Measurements from ENCODE around the gene PAM16. TPM values are rescaled to one million over a fixed set of nuclear protein-coding genes. Genes with fewer than 3 reads are reported as not detected.

The PAM16 gene
- total RNA-seq, 2 experiments from 2014 or later, result 47.5 to 49.4 TPM

DNA sequence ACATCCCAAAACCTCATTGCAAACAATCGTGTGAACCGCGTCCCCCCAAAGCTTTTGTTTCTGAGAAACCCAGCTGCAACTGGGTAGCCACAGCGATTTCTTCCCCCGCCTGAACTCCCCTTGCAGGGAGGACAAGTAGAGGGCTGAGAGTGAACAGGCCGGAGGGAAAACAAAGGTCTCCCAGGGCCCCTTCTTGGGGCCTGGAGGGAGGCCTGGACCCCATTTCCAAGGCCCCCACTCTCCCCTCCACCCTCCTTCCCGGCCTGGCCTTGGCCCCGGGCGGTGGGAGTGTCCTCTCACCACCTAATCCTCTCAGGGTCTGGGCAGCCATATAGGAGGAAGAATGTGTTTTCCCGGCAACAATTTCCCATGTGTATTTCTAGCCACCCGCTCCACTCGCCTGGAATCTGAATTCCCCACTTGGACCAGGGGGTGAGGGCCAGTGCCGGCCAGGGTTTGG is 32.6 kb downstream of the PAM16 start:
- DNase-seq, result no peak
- Mint-ChIP-seq H3K36me3 (no peaks in the 10 kb centered on the region), H3K4me3 (no peak overlapping the region), H3K4me1 (peaks cover 26% of the 10 kb centered on the region), H3K9me3 (ENCODE audit: low read depth) (no peaks in the 10 kb centered on the region), H3K27me3 (peaks cover 18% of the 10 kb centered on the region), H3K27ac (no peak overlapping the region)
- no peak for ATAC-seq
- CTCF ChIA-PET, result interaction anchor here (1.0 to 2.2 kb wide), 7 partner anchors 9 to 45 kb away, joined by 3 to 7 read pairs (median 4); partner anchors contain the start of gene TFAP4

DNA sequence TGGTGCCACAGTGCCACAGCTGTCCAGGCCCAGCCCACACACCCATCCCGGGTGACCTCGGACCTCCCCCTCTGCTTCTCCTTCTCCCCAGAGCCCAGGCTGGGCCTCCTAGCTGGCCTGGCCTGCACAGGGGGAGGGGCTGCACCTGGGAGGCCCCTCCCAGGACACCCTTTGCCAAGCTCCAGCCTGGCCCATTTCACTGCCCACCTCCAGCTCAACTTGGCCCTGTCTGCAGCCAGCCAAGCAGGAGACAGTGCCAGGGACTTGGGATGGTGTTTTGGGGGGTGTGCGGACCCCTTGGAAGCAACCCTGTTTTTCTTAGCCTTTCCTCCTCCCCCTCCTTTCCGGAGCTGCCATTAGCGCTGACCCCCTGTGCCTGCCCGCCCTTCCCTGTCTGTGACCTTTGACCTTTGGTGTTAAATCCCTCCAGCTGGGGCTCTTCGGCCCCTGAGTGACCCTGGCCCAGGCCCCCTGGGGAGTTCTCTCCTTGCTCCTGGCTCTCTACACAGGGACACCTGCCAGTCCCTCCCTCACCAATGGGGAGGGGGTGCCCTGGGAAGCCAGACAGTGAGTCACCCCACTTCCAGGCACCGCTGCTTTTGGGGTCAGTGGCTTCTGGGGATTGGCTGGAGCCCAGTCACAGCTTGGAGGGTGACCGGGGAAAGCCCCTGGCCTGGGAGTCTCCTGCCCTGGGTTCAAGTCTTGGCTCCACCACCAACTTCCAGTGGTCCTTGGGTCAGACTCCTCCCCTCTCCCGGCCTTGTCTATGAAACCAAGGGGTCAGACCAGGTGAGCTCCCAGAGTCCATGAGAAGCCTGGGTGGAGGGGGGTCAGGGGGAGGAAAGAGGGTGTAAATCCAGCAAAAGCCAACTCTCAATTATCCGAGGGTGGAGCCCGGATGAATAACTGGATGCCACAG is 33.3 kb downstream of the PAM16 start:
- H3K4me1 Mint-ChIP-seq, result peaks cover 26% of the 10 kb centered on the region
- H3K4me3 Mint-ChIP-seq, result no peak overlapping the region
- H3K36me3 Mint-ChIP-seq, result no peaks in the 10 kb centered on the region
- H3K27me3 Mint-ChIP-seq, result peaks cover 18% of the 10 kb centered on the region
- no peaks in the 10 kb centered on the region for H3K9me3 Mint-ChIP-seq (ENCODE audit: low read depth)
- DNase-seq, result no peak
- no peak overlapping the region for H3K27ac Mint-ChIP-seq
- CTCF ChIA-PET, result interaction anchor here (1.0 to 2.2 kb wide), 7 partner anchors 8 to 44 kb away, joined by 3 to 7 read pairs (median 4); partner anchors contain the start of gene TFAP4
- no peak for ATAC-seq

DNA sequence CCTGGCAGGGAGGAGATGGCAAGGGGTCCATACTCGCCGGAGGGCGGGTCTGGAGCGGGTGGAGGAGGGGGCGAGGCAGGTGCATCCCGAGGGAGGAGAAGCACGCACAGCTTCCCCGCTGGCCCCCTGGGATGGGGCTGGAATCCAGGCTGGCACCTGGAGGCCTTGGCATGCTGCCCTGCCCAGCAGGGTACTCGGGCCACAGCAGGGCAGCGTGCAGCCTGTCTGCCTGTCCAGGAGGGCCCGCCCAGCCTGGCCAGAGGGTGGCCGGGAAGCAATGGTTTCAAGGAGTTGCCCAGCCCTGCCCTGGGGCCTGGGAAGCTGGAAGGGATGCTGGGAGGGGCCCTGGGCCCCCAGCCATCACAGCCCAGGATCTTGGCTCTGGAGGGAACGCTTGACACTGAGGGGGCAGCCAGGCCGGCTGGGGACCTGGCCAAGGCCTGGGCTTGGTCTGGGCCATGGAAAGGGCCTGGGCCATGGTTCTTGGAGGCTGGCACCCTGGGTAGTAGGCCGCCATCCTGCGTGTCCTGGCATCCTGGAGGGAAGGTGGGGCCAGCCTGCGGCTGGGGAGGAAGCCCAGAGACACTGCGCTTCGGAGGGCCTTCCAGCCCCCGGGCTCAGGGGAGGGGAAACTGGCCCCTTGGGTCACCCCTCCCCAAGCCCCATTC is 34.1 kb downstream of the PAM16 start:
- H3K4me1 Mint-ChIP-seq, result peaks cover 26% of the 10 kb centered on the region
- DNase-seq (no peak), ATAC-seq (no peak)
- H3K9me3 Mint-ChIP-seq (ENCODE audit: low read depth), result no peaks in the 10 kb centered on the region
- H3K27me3 Mint-ChIP-seq, result peaks cover 18% of the 10 kb centered on the region
- no peak overlapping the region for H3K27ac Mint-ChIP-seq
- H3K36me3 Mint-ChIP-seq, result no peaks in the 10 kb centered on the region
- CTCF ChIA-PET, result interaction anchor here (1.3 to 2.2 kb wide), 4 partner anchors 10 to 33 kb away, joined by 4 to 8 read pairs (median 4); no protein-coding TSS in a partner anchor
- no peak overlapping the region for H3K4me3 Mint-ChIP-seq

DNA sequence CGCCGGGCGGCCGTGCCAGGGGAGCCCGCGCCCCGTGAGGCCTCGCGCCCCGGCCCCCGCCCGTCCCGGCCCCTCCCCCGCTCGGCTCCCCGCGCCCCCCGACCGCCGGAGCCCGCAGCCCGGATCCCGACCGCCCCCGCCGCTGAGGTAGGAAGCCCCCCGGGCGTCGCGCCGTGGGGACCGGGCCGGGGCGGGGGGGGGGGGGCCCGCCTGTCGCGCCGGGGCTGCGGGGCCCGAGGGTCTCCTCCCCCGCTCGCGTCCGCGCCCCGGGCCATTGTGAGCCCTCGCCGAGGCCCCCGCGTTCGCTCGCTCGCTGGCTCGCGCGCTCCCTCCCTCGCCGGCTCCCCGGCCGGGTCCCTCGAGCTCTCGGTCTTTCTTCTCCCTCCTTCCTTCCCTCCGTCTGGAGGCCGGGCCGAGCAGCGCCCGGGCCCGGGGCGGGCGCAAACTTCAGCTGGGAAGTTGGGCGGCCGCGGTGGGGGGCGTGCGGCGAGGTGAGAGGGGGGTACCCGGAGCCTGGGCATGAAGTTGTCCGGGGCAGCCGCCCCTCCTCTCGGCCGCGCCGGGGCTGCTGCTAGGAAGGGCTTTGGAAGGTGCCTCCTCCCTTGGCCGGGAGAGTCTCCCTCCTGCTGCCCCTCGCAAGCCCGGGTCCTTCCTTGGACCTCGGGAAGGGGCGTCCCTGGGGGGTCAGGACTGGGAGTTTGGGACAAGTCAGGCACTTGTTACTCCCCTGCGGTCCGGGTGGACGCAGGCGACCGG is 34.8 kb downstream of the PAM16 start:
- no peaks in the 10 kb centered on the region for H3K9me3 Mint-ChIP-seq (ENCODE audit: low read depth)
- H3K27me3 Mint-ChIP-seq, result peaks cover 18% of the 10 kb centered on the region
- peaks cover 26% of the 10 kb centered on the region for H3K4me1 Mint-ChIP-seq
- no peak overlapping the region for H3K27ac Mint-ChIP-seq
- no peak for ATAC-seq
- DNase-seq, result no peak
- CTCF ChIA-PET, result interaction anchor here (1.3 to 2.2 kb wide), 4 partner anchors 10 to 54 kb away, joined by 3 to 8 read pairs (median 4); no protein-coding TSS in a partner anchor
- no peak overlapping the region for H3K4me3 Mint-ChIP-seq
- H3K36me3 Mint-ChIP-seq, result no peaks in the 10 kb centered on the region

DNA sequence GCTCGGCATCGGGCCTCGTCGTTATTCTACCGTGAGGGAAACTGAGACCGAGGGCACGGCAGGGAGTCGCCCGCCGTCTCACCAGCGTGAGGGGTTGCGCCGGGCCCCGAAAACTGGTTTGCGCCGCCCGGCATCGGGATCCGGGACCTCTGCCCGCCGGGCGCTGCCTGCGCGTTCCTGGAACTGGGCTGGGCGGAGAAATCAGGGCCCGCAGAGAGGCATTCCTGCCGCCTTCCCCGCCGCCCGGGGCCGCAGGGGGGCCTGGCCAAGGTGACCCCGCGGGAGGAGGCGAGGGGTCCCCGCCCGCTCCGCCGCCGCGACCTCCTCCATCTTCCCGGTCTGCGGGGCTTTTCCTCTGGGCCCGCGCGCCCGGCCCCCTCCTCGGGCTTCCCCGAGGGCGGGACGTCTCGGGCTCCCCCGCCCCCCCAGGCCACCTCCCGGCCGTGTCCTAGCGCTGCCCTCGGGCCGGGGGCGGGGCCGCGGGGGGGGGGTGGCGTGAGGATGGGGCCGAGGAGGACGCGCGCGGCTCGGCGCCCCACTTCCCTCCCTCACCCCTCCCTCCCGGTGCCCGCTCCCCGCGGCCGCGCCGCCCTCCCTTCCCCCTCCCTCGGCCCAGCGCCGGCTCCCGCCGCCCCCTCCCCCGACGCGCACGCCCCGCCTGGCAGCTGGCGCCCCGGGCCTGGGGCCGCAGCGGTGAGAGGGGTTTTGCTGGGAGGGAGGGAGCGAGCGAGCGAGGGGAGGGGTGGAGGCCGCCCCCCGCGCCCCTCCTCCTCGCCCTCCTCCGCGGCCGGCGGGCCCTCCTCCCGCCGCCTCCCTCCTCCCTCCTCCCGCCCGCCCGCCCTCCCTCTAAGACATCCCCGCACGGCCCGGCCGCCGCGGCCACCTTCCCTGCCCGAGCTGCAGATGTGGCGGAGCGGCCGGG is 35.7 kb downstream of the PAM16 start, which contains the start of gene GLIS2:
Gene GLIS2 (plus strand): TSS at position 882 of the 922 bp plus-strand sequence. CDS start 16,214 bp downstream, outside the sequence.
- DNase-seq (no peak), ATAC-seq (peak; percentile 28)
- CTCF ChIA-PET, result interaction anchor here (0.7 to 2.2 kb wide), 9 partner anchors 9 to 61 kb away, joined by 3 to 8 read pairs (median 4); no protein-coding TSS in a partner anchor
- no peaks in the 10 kb centered on the region for H3K9me3 Mint-ChIP-seq (ENCODE audit: low read depth)
- H3K27me3 Mint-ChIP-seq, result peaks cover 18% of the 10 kb centered on the region
- H3K27ac Mint-ChIP-seq, result no peak within 1 kb of the TSS
- no peaks in the 10 kb centered on the region for H3K36me3 Mint-ChIP-seq
- H3K4me1 Mint-ChIP-seq, result peaks cover 26% of the 10 kb centered on the region
- peak within 1 kb of the TSS; percentile 55 for H3K4me3 Mint-ChIP-seq

DNA sequence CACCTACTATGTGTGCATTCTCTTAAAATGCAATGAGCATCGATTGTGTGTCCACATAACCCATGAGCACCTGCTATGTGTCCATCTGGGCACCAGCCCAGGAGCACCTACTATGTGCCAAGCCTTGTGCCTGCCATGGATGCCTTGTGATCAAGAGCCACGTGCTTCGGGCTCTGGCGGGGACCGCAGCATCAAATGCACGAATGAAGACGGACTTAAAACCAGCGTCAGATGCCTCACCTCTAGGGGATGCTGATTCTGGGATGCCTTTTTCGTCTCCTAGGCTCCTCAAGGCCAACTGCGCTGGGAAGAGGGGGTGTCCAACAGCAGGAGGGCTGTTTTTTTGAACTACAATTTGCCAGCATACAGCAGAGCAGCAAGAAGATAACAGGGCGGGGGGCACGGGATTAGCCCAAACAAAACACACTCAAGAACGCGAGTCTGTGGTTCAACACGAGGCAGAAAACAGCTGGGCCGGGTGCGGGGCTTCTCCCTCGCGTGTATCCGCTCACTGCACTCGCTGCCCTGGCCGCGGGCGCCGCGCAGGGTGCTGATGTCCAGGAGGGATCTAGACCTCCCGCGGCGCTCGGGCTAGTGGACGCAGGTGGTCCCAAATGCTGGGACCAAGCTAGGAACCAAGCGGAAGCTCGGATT is 36.5 kb downstream of the PAM16 start:
- ATAC-seq (no peak), DNase-seq (no peak)
- CTCF ChIA-PET, result interaction anchor here (0.7 to 2.2 kb wide), 7 partner anchors 8 to 61 kb away, joined by 3 to 8 read pairs (median 4); no protein-coding TSS in a partner anchor
- Mint-ChIP-seq H3K9me3 (ENCODE audit: low read depth) (no peaks in the 10 kb centered on the region), H3K36me3 (no peaks in the 10 kb centered on the region), H3K27ac (no peak overlapping the region), H3K27me3 (peaks cover 18% of the 10 kb centered on the region), H3K4me3 (peak overlapping the region; percentile 55), H3K4me1 (peaks cover 23% of the 10 kb centered on the region)

DNA sequence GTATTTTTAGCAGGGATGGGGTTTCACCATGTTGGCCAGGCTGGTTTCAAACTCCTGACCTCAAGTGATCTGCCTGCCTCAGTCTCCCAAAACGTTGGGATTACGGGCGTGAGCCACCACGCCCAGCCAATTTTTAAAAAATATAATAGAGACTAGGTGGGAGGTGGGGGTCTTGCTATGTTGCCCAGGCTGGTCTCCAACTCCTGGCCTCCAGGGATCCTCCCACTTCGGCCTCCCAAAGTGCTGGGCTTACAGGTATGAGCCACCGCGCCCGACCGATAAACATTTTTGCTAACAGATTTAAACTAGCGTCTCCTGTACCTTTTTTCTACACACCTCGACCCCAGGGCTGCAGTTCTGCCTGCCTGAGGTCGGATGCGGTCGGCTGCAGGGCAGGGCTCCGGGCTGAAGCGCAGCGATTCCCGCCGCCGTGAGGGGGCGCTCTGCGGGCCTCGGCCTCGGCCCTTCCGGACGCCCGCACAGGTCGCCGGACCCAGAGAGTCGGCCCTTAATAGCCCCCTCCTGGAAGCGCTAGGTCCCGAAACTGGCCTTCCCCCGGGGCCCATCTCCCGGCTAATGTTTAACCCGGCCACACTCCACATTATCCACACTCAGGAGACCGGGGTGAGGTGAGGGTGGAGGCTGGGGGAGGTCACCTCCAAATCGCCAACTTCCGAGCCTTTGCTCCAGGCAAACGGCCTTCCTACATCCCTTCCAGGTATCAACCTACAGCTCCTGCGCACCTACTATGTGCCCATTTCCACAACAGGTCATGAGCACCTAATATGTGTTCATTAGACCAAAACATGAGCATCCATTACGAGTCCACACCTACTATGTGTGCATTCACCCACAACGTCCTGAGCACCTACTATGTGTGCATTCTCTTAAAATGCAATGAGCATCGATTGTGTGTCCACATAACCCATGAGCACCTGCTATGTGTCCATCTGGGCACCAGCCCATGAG is 37.3 kb downstream of the PAM16 start:
- Mint-ChIP-seq H3K27me3 (peaks cover 18% of the 10 kb centered on the region), H3K4me1 (peaks cover 20% of the 10 kb centered on the region), H3K4me3 (peak overlapping the region; percentile 55), H3K27ac (no peak overlapping the region), H3K36me3 (no peaks in the 10 kb centered on the region), H3K9me3 (ENCODE audit: low read depth) (no peaks in the 10 kb centered on the region)
- CTCF ChIA-PET, result interaction anchor here (1.2 to 3.3 kb wide), 2 partner anchors 9 to 13 kb away, joined by 3 to 16 read pairs; no protein-coding TSS in a partner anchor
- DNase-seq (no peak), ATAC-seq (no peak)

DNA sequence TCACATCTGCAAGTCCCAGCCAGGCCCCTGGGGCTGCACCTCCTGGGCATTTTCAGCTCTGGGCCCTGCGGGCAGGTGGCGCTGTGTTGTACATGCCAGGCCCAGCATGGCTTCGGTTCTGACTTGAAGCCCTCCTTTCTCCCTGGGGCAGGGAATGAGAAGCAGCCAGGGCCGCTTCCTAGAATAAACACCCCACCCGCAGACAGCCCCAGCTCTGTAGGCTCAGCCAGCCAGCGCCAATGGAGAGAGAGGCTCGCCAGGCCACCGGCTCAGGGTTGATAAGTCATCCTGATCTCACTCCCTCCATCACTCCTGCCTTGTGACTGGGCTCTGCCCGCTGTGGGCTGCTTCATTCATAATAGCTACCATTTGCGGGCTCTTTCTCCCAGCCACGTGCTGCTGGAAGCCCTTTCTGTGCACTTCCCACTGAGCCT is 41.3 kb downstream of the PAM16 start:
- ATAC-seq (no peak), DNase-seq (peak; percentile 72)
- Mint-ChIP-seq H3K27me3 (peaks cover 9% of the 10 kb centered on the region), H3K36me3 (peaks cover 10% of the 10 kb centered on the region), H3K9me3 (ENCODE audit: low read depth) (no peaks in the 10 kb centered on the region), H3K4me1 (peaks cover 31% of the 10 kb centered on the region), H3K27ac (no peak overlapping the region), H3K4me3 (no peak overlapping the region)
- CTCF ChIA-PET, result interaction anchor here (1.0 to 2.9 kb wide), 10 partner anchors 8 to 167 kb away, joined by 3 to 23 read pairs (median 4); partner anchors contain the start of genes HMOX2 and TFAP4

DNA sequence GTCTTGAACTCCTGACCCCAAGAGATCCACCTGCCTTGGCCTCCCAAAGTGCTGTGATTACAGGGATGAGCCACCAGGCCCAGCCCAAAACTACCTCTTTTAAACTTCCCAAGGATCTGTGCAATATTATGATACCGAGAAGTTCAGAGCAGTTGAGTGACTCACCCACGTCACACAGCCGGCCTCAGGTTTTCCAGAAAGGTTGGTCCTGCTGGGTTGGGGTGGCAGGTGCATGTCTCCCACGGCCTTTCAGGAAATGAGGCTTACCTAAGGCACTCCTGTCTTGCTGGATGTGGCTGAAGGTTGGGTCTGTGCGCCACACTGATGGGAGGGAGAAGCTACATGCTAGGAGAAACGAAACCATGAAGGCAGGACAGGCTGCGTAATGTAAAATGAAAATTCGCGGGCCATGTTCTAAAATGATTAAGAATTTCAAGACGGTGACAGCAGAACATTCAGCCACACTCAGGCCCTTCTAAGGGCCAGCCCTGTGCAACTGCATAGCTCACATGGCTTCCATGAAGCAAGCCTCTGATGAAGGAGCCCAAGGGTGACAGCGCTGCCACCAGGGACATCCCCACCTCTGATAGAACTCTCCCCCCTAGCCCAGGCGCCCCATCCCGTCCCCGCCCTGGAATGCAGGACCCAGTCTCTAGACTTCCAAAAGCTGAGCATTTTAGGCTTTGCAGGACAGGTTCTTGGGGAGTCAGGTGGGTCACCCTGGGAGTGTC is 41.9 kb downstream of the PAM16 start:
- Mint-ChIP-seq H3K27ac (no peak overlapping the region), H3K4me1 (peaks cover 25% of the 10 kb centered on the region), H3K9me3 (ENCODE audit: low read depth) (no peaks in the 10 kb centered on the region), H3K36me3 (peaks cover 10% of the 10 kb centered on the region), H3K27me3 (peaks cover 4% of the 10 kb centered on the region), H3K4me3 (no peak overlapping the region)
- ATAC-seq (no peak), DNase-seq (no peak)
- CTCF ChIA-PET, result interaction anchor here (1.0 to 2.9 kb wide), 12 partner anchors 9 to 167 kb away, joined by 3 to 23 read pairs (median 4); partner anchors contain the start of genes HMOX2 and TFAP4
